Measurements from ENCODE around the gene SSUH2. TPM values are rescaled to one million over a fixed set of nuclear protein-coding genes. Genes with fewer than 3 reads are reported as not detected.

SSUH2 gene
- total RNA-seq, 3 donors from 2014 or later = 0.15 to 0.33 TPM; not detected in 1

- no peak overlapping the region for H3K4me3 ChIP-seq
- H3K9me3 ChIP-seq = no peaks in the 10 kb centered on the region
- TF ChIP-seq POLR2A (IDR thresholded peaks at IDR 0.05) (no peak), POLR2AphosphoS5 (IDR thresholded peaks at IDR 0.05) (no peak), CTCF (IDR thresholded peaks at IDR 0.05) (no peak)
- H3K27me3 ChIP-seq = no peaks in the 10 kb centered on the region
- no peaks in the 10 kb centered on the region for H3K36me3 ChIP-seq
- H3K27ac ChIP-seq = no peak overlapping the region
- H3K4me1 ChIP-seq = peaks cover 2 to 7% of the 10 kb centered on the region in 2 donors
- peak in 1 of 2 donors; percentile 13 for DNase-seq (ENCODE audit: low spot score in 2 of 2)
- intact Hi-C loops (cut with DNase I; ENCODE audit: low total_unique reads) = no loop called here
Measured at GRCh38 chr3:8604006-8604405, 40.6 kb downstream of the SSUH2 start.

GRCh38 chr3:8603115-8603710, 41.4 kb downstream of the SSUH2 start:
- H3K27ac ChIP-seq = no peak overlapping the region
- H3K36me3 ChIP-seq = no peaks in the 10 kb centered on the region
- peaks cover 2 to 7% of the 10 kb centered on the region in 2 donors for H3K4me1 ChIP-seq
- no peak for DNase-seq (ENCODE audit: low spot score in 2 of 2)
- intact Hi-C loops (cut with DNase I; ENCODE audit: low total_unique reads) = no loop called here
- TF ChIP-seq POLR2A (IDR thresholded peaks at IDR 0.05) (no peak), POLR2AphosphoS5 (IDR thresholded peaks at IDR 0.05) (peak in 1 of 3 donors; percentile 24), CTCF (IDR thresholded peaks at IDR 0.05) (no peak)
- no peaks in the 10 kb centered on the region for H3K27me3 ChIP-seq
- H3K9me3 ChIP-seq = no peaks in the 10 kb centered on the region
- no peak overlapping the region for H3K4me3 ChIP-seq

GRCh38 chr3:8600457-8600856, 44.1 kb downstream of the SSUH2 start:
- Histone ChIP-seq H3K4me1 (no peaks in the 10 kb centered on the region), H3K4me3 (no peak overlapping the region), H3K9me3 (no peaks in the 10 kb centered on the region), H3K27me3 (no peaks in the 10 kb centered on the region), H3K36me3 (no peaks in the 10 kb centered on the region), H3K27ac (no peak overlapping the region)
- TF ChIP-seq POLR2AphosphoS5 (IDR thresholded peaks at IDR 0.05) = no peak
- no peak for TF ChIP-seq POLR2A (IDR thresholded peaks at IDR 0.05)
- TF ChIP-seq CTCF (IDR thresholded peaks at IDR 0.05) = no peak
- intact Hi-C loops (cut with DNase I; ENCODE audit: low total_unique reads) = no loop called here
- DNase-seq (ENCODE audit: low spot score in 2 of 2) = no peak

- TF ChIP-seq POLR2A (IDR thresholded peaks at IDR 0.05) (no peak), CTCF (IDR thresholded peaks at IDR 0.05) (no peak), POLR2AphosphoS5 (IDR thresholded peaks at IDR 0.05) (no peak)
- no peaks in the 10 kb centered on the region for H3K9me3 ChIP-seq
- H3K4me3 ChIP-seq = no peak overlapping the region
- intact Hi-C loops (cut with DNase I; ENCODE audit: low total_unique reads) = no loop called here
- H3K36me3 ChIP-seq = no peaks in the 10 kb centered on the region
- no peak overlapping the region for H3K27ac ChIP-seq
- no peaks in the 10 kb centered on the region for H3K4me1 ChIP-seq
- no peaks in the 10 kb centered on the region for H3K27me3 ChIP-seq
- no peak for DNase-seq (ENCODE audit: low spot score in 2 of 2)
Measured at GRCh38 chr3:8599146-8599545, 45.5 kb downstream of the SSUH2 start.

- Histone ChIP-seq H3K27ac (no peak overlapping the region), H3K9me3 (no peaks in the 10 kb centered on the region), H3K4me1 (no peaks in the 10 kb centered on the region), H3K27me3 (no peaks in the 10 kb centered on the region), H3K36me3 (no peaks in the 10 kb centered on the region), H3K4me3 (no peak overlapping the region)
- intact Hi-C loops (cut with DNase I; ENCODE audit: low total_unique reads) = no loop called here
- no peak for TF ChIP-seq POLR2A (IDR thresholded peaks at IDR 0.05)
- TF ChIP-seq CTCF (IDR thresholded peaks at IDR 0.05) = no peak
- no peak for TF ChIP-seq POLR2AphosphoS5 (IDR thresholded peaks at IDR 0.05)
- DNase-seq (ENCODE audit: low spot score in 2 of 2) = no peak
Measured at GRCh38 chr3:8597219-8597853, 47.3 kb downstream of the SSUH2 start.
